NCI-H1436 (cell line): ENCODE data around the gene MTFR1L.
A peak's percentile ranks its signal among the peaks of the same experiment; 100 is the strongest.

Experiments
- DNase-seq: peaks from one replicate; lab custom pipeline; 2025; lab: John Stamatoyannopoulos, UW

The MTFR1L gene

GRCh38 chr1:25807480-25808390, 12.0 kb upstream of the MTFR1L start:
- DNase-seq = no peak

- no peak for DNase-seq
Measured at GRCh38 chr1:25808481-25809244, 11.1 kb upstream of the MTFR1L start.

GRCh38 chr1:25809283-25809926, 10.3 kb upstream of the MTFR1L start:
- no peak for DNase-seq

GRCh38 chr1:25809929-25810328, 9.8 kb upstream of the MTFR1L start:
- DNase-seq = no peak

GRCh38 chr1:25810341-25811299, 9.1 kb upstream of the MTFR1L start:
- peak; percentile 29 for DNase-seq

GRCh38 chr1:25811384-25812082, 8.2 kb upstream of the MTFR1L start:
- DNase-seq = no peak

- no peak for DNase-seq
Measured at GRCh38 chr1:25813071-25813733, 6.6 kb upstream of the MTFR1L start.

- DNase-seq = no peak
Measured at GRCh38 chr1:25813734-25814471, 5.9 kb upstream of the MTFR1L start.

- no peak for DNase-seq
Measured at GRCh38 chr1:25814549-25815087, 5.1 kb upstream of the MTFR1L start.

GRCh38 chr1:25815208-25816111, 4.3 kb upstream of the MTFR1L start:
- no peak for DNase-seq

GRCh38 chr1:25816112-25816718, 3.5 kb upstream of the MTFR1L start:
- no peak for DNase-seq

GRCh38 chr1:25817840-25818501, 1.8 kb upstream of the MTFR1L start:
- DNase-seq = no peak

- no peak for DNase-seq
Measured at GRCh38 chr1:25818569-25818968, 1.2 kb upstream of the MTFR1L start.

- no peak for DNase-seq
Measured at GRCh38 chr1:25820247-25821111, 725 bp downstream of the MTFR1L start.

GRCh38 chr1:25821112-25821476, 1.3 kb downstream of the MTFR1L start:
- no peak for DNase-seq

GRCh38 chr1:25821630-25822091, 1.9 kb downstream of the MTFR1L start:
- DNase-seq = no peak
